HG02840 (cell line): ENCODE data around the gene RFTN1.

ENCODE experiments used
- ATAC-seq: cut with Tn5 transposase; IDR thresholded peaks from one replicate; pipeline ENCODE4 v1.9.1; 2021; ENCODE audit warnings: mild to moderate bottlenecking, moderate library complexity, moderate number of reproducible peaks; ENCODE audit not compliant: unreplicated experiment, low FRiP score

Gene RFTN1

GRCh38 chr3:16509721-16510619 lies 3.5 kb downstream of the RFTN1 start:
- peak; percentile 27 for ATAC-seq

- no peak for ATAC-seq
These were observed 4.9 kb downstream of the RFTN1 start for GRCh38 chr3:16508591-16508995.

- no peak for ATAC-seq
These were observed 5.3 kb downstream of the RFTN1 start for GRCh38 chr3:16508243-16508578.

- ATAC-seq, result no peak
These were observed 5.8 kb downstream of the RFTN1 start for GRCh38 chr3:16507578-16508242.

- no peak for ATAC-seq
These were observed 6.5 kb downstream of the RFTN1 start for GRCh38 chr3:16506884-16507577.

GRCh38 chr3:16506451-16506850 lies 7.0 kb downstream of the RFTN1 start:
- ATAC-seq, result no peak

GRCh38 chr3:16504692-16505091 lies 8.8 kb downstream of the RFTN1 start:
- no peak for ATAC-seq

- ATAC-seq, result peak; percentile 67
These were observed 9.3 kb downstream of the RFTN1 start for GRCh38 chr3:16504242-16504641.

GRCh38 chr3:16503191-16503776 lies 10.2 kb downstream of the RFTN1 start:
- ATAC-seq, result no peak

GRCh38 chr3:16502347-16502908 lies 11.1 kb downstream of the RFTN1 start:
- ATAC-seq, result no peak

GRCh38 chr3:16501376-16501775 lies 12.1 kb downstream of the RFTN1 start:
- no peak for ATAC-seq

- ATAC-seq, result no peak
These were observed 12.6 kb downstream of the RFTN1 start for GRCh38 chr3:16500911-16501310.

GRCh38 chr3:16500093-16500492 lies 13.4 kb downstream of the RFTN1 start:
- no peak for ATAC-seq

- ATAC-seq, result no peak
These were observed 14.1 kb downstream of the RFTN1 start for GRCh38 chr3:16499351-16499750.

- ATAC-seq, result no peak
These were observed 15.2 kb downstream of the RFTN1 start for GRCh38 chr3:16498130-16498890.

- ATAC-seq, result no peak
These were observed 16.9 kb downstream of the RFTN1 start for GRCh38 chr3:16496408-16497222.

GRCh38 chr3:16496008-16496407 lies 17.5 kb downstream of the RFTN1 start:
- no peak for ATAC-seq

- ATAC-seq, result no peak
These were observed 18.6 kb downstream of the RFTN1 start for GRCh38 chr3:16494814-16495431.

- ATAC-seq, result no peak
These were observed 19.4 kb downstream of the RFTN1 start for GRCh38 chr3:16494094-16494493.
